Stimulated activated CD8-positive, alpha-beta memory T cell treated with anti-CD3 and anti-CD28 coated beads, Interleukin-2, amount 100 ng/mL, for 1 hour (primary cell): ENCODE measurements around the gene KCNMB2.

Experiments
- DNase-seq, 2 donors: peaks; one replicate each; pipeline ENCODE4 v3.0.0-alpha.2; 2020; ENCODE audit warnings: low read depth in 2 of 2

KCNMB2 gene

GRCh38 chr3:178868681-178869080 is 332.4 kb downstream of the KCNMB2 start:
- DNase-seq, result no peak

DNA sequence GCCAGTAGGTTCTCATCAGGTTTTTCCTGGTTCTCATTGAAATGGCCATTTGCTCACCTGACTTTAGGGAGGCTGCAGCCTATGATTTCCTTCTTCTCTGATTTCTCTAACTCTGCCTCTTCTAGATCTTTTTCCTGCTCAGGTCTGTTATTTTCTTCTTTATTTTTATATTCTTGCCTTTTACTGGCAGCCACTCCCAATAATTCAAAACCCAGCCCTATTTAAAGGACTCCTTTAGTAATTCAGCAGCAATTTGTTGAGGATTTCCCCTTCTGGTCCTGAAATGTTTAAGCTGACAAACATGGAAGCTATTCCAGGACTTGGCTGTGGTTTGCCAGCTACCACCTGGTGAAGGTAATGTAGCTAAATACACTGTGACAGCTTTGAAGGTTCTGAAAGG is 333.8 kb downstream of the KCNMB2 start:
- DNase-seq, result no peak

DNA sequence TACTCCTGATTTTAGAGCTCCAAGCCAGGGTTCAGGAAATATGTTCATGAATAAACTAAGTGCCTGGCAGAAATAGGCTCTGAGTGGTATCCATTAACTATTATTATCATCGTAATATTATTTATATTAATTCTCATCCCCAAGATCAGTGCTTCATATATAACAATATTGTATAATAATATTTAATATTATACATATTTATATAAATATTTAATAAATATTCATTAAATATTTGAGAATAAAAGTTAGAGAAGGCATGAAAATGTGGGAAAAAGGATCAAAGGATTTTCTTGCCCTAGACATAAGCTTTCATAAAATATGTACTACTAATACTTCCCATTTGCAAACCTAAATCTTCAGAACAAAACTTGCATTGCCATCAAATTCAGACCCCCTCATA is 338.9 kb downstream of the KCNMB2 start:
- no peak for DNase-seq

DNA sequence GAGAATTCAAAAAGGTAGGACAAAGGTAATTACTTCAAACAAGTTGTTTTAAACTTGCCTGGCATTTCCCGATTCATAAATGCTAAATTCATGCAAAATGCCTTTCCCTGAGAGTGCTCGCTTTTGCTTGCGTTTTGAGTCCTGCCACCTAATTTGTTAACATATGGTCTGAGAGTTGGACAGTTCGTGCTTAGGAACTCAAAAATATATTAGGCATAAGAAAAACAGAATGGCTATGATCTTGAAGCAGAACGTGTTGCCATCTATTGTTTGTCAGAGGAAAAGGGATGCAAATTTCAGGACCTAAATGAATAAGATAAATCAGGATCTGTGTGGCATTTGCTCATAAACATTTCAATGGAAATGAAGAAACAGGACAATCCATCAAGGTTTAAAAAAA is 339.6 kb downstream of the KCNMB2 start:
- DNase-seq, result no peak

DNA sequence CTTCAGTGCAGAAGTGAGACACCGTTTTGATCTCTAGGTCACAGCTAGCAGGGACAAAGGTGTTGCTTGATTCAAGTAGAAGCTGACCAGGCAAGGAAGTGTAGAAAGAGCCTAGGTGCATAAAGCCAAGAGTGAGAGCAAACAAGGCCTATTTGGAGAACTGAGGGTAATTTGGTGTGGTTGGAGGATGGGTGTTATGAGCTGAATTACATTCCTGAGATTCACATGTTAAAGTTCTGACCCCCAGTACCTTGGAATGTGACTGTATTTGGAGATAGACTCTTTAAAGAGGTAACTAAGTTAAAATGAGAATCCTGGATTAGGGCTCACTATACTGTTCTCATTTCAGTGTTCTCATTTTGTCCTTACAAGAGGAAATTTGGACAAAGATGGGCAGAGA is 344.0 kb downstream of the KCNMB2 start:
- no peak for DNase-seq
